MM.1S (cell line): ENCODE data around the gene ABCG2.

Source experiments
- EZH2 ChIP-seq: fragments of 300-600 bp; sonication (generic); optimal IDR thresholded peaks from 2 replicates; pipeline ENCODE3; 2017; ENCODE audit warnings: low read depth, mild to moderate bottlenecking, antibody characterized with exemption, low read length, mixed read lengths
- EZH2phosphoT487 ChIP-seq: fragments of 300-600 bp; sonication (generic); IDR thresholded peaks from 2 replicates; pipeline ENCODE4 v1.6.1; 2018; ENCODE audit warnings: antibody characterized with exemption, low read length
- TF ChIP-seq, protein P1 (sequence below): fragments of 300-600 bp; sonication (generic); IDR thresholded peaks from 2 replicates; pipeline ENCODE4 v1.5.1; 2016; ENCODE audit warnings: antibody characterized with exemption, low read length, mixed read lengths

DNA sequence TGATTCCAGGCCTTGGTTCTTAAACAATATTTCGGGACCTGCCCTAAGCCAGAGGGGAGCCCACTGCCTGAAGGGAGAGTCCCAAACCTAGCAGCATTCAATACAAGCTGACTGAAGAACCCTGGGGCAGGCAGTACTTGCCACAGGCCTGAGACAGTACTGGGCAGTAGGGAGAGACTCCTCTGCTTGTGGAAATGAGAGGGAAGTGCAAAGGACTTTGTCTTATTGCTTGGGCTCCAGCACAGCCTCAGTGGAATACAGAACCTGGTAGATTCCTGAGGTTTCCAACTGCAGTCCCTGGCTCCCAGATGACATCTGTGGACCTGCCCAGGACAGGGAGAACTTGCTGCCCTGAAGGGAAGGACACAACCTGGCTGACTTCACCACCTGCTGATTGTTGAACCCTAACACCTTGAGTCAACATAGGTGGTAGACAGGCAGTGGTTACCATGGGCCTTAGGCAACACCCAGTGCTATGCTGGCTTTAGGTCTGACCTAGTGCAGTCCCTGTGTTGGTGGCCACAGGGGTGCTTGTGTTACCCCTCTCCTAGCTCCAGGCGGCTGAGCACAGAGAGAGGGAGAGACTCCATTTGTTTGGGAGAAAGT, 20.3 kb upstream of the ABCG2 start:
- TF ChIP-seq, protein P1, sequence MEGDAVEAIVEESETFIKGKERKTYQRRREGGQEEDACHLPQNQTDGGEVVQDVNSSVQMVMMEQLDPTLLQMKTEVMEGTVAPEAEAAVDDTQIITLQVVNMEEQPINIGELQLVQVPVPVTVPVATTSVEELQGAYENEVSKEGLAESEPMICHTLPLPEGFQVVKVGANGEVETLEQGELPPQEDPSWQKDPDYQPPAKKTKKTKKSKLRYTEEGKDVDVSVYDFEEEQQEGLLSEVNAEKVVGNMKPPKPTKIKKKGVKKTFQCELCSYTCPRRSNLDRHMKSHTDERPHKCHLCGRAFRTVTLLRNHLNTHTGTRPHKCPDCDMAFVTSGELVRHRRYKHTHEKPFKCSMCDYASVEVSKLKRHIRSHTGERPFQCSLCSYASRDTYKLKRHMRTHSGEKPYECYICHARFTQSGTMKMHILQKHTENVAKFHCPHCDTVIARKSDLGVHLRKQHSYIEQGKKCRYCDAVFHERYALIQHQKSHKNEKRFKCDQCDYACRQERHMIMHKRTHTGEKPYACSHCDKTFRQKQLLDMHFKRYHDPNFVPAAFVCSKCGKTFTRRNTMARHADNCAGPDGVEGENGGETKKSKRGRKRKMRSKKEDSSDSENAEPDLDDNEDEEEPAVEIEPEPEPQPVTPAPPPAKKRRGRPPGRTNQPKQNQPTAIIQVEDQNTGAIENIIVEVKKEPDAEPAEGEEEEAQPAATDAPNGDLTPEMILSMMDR = no peak
- TF ChIP-seq EZH2 = no peak
- no peak for TF ChIP-seq EZH2phosphoT487
